Stomach smooth muscle (tissue), 2 donors: Measurements from ENCODE around the gene RPTOR.
"Not testable (repeated sequence)": the region's sequence is repeated elsewhere in the genome, so short reads cannot be mapped to it uniquely, and the experiment has no call there.

ENCODE experiments used
- H3K27ac ChIP-seq: one replicate; pipeline ENCODE4 v1.7.0; 2013; ENCODE audit warnings: mild to moderate bottlenecking, low read length, inconsistent platforms
- H3K27me3 ChIP-seq, 2 donors: one replicate each; pipeline ENCODE4 v1.7.0; 2013; ENCODE audit warnings: low read length in 2 of 2; ENCODE audit not compliant: insufficient read depth in 2 of 2, control insufficient read depth in 1 of 2
- H3K36me3 ChIP-seq, 2 donors: one replicate each; pipeline ENCODE4 v1.7.0; 2013; ENCODE audit warnings: low read length in 2 of 2; ENCODE audit not compliant: control insufficient read depth in 2 of 2, insufficient read depth in 2 of 2
- H3K4me1 ChIP-seq: one replicate; pipeline ENCODE4 v1.7.0; 2013; ENCODE audit warnings: low read length; ENCODE audit not compliant: control insufficient read depth, insufficient read depth
- H3K4me3 ChIP-seq, 2 donors: one replicate each; pipeline ENCODE4 v1.7.0; 2013; ENCODE audit warnings: low read length in 2 of 2
- H3K9ac ChIP-seq, 2 donors: one replicate each; pipeline ENCODE4 v1.7.0; 2013; ENCODE audit warnings: low read length in 2 of 2, mild to moderate bottlenecking in 1 of 2
- H3K9me3 ChIP-seq, 2 donors: one replicate each; pipeline ENCODE4 v1.7.0; 2013; ENCODE audit warnings: low read length in 2 of 2; ENCODE audit not compliant: control insufficient read depth in 2 of 2
- donor health status: healthy.
- donor health status: Pancreatic carcinoma.

RPTOR gene

GRCh38 chr17:80869481-80870145 lies 325.0 kb downstream of the RPTOR start:
- Histone ChIP-seq H3K36me3 (peaks cover 0 to 7% of the 10 kb centered on the region in 2 donors), H3K27ac (no peak overlapping the region), H3K27me3 (no peaks in the 10 kb centered on the region), H3K4me1 (no peaks in the 10 kb centered on the region), H3K4me3 (no peak overlapping the region), H3K9ac (no peak overlapping the region), H3K9me3 (no peaks in the 10 kb centered on the region)

- Histone ChIP-seq H3K9ac (no peak overlapping the region), H3K27ac (no peak overlapping the region), H3K4me3 (no peak overlapping the region), H3K27me3 (no peaks in the 10 kb centered on the region), H3K36me3 (peaks cover 0 to 7% of the 10 kb centered on the region in 2 donors), H3K4me1 (no peaks in the 10 kb centered on the region), H3K9me3 (no peaks in the 10 kb centered on the region)
These were observed 325.8 kb downstream of the RPTOR start for GRCh38 chr17:80870401-80870800.

- no peaks in the 10 kb centered on the region for H3K27me3 ChIP-seq
- no peaks in the 10 kb centered on the region for H3K9me3 ChIP-seq
- H3K4me3 ChIP-seq = no peak overlapping the region
- H3K36me3 ChIP-seq = peaks cover 0 to 7% of the 10 kb centered on the region in 2 donors
- no peak overlapping the region for H3K9ac ChIP-seq
- H3K4me1 ChIP-seq = no peaks in the 10 kb centered on the region
- no peak overlapping the region for H3K27ac ChIP-seq
These were observed 326.7 kb downstream of the RPTOR start for GRCh38 chr17:80871341-80871740.

GRCh38 chr17:80872001-80872500 lies 327.4 kb downstream of the RPTOR start:
- no peaks in the 10 kb centered on the region for H3K27me3 ChIP-seq
- no peak overlapping the region for H3K4me3 ChIP-seq
- H3K36me3 ChIP-seq = peaks cover 0 to 7% of the 10 kb centered on the region in 2 donors
- H3K27ac ChIP-seq = no peak overlapping the region
- no peak overlapping the region for H3K9ac ChIP-seq
- no peaks in the 10 kb centered on the region for H3K9me3 ChIP-seq
- H3K4me1 ChIP-seq = no peaks in the 10 kb centered on the region

GRCh38 chr17:80872501-80873306 lies 328.1 kb downstream of the RPTOR start:
- H3K27ac ChIP-seq = no peak overlapping the region
- H3K27me3 ChIP-seq = no peaks in the 10 kb centered on the region
- no peak overlapping the region for H3K9ac ChIP-seq
- no peak overlapping the region for H3K4me3 ChIP-seq
- H3K9me3 ChIP-seq = no peaks in the 10 kb centered on the region
- peaks cover 0 to 7% of the 10 kb centered on the region in 2 donors for H3K36me3 ChIP-seq
- H3K4me1 ChIP-seq = no peaks in the 10 kb centered on the region

GRCh38 chr17:80873307-80873951 lies 328.8 kb downstream of the RPTOR start:
- H3K9me3 ChIP-seq = no peaks in the 10 kb centered on the region
- no peak overlapping the region for H3K27ac ChIP-seq

GRCh38 chr17:80874866-80875445 lies 330.3 kb downstream of the RPTOR start:
- Histone ChIP-seq H3K9ac (no peak overlapping the region), H3K27ac (no peak overlapping the region), H3K36me3 (peaks cover 0 to 7% of the 10 kb centered on the region in 2 donors), H3K27me3 (no peaks in the 10 kb centered on the region), H3K4me1 (no peaks in the 10 kb centered on the region), H3K4me3 (no peak overlapping the region), H3K9me3 (no peaks in the 10 kb centered on the region)

More at GRCh38 chr17:80873307-80873951, 328.8 kb downstream of the RPTOR start:
- Histone ChIP-seq H3K4me3 (no peak overlapping the region), H3K27me3 (no peaks in the 10 kb centered on the region), H3K9ac (no peak overlapping the region), H3K4me1 (no peaks in the 10 kb centered on the region), H3K36me3 (peaks cover 0 to 7% of the 10 kb centered on the region in 2 donors)

GRCh38 chr17:80875480-80875995 lies 330.9 kb downstream of the RPTOR start:
- H3K4me3 ChIP-seq, H3K9me3 ChIP-seq, H3K4me1 ChIP-seq, H3K27ac ChIP-seq, H3K27me3 ChIP-seq, H3K9ac ChIP-seq: not testable (repeated sequence)
- H3K36me3 ChIP-seq = peaks cover 4 to 11% of the 10 kb centered on the region in 2 donors

- not testable (repeated sequence) for H3K9ac ChIP-seq, H3K27me3 ChIP-seq, H3K9me3 ChIP-seq, H3K27ac ChIP-seq, H3K4me3 ChIP-seq, H3K4me1 ChIP-seq
- H3K36me3 ChIP-seq = peaks cover 6 to 13% of the 10 kb centered on the region in 2 donors
These were observed 331.9 kb downstream of the RPTOR start for GRCh38 chr17:80876456-80876949.
